ENCODE measurements around the gene TUBB1. TPM values are rescaled to one million over a fixed set of nuclear protein-coding genes. Genes with fewer than 3 reads are reported as not detected.

TUBB1 gene
- total and polyA plus RNA-seq, 4 donors = 0.64 to 6.8 (median 3.7) TPM

DNA sequence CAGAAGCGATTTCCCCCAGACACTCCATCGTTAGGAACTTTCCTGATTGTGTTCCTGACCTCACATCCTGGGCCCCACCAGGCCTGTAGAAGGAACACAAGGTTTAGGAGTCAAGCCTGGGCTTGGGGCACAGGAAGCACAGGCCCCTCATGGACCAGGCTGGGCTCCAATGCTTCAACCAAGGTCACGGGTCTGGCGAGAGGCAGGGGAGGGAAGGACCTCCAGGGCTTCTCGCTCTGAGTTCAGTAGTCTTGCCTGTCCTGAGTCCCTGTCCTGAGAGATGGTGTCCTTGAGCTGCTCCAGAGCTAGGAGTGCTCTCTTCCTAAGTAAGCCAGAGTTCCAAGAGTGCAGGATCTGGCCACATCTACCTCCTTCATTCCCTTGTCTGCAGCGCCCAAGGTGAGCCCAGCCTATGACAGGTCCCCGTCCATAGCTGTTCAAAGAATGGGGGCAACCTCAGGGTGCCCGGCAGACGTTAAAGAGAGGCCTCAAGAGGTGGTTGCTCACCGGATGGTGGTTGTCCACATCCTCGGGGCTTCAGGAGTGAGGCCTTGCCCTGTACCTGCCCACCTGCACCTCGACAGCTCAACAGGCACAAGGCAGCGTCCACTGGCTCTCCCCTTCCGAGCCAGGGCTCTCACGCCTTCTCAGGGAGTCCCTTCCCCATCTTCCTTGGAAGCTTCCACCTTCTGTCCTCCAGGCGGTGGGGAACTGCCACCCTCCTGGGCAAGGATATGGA is 1.6 kb upstream of the TUBB1 start:
- WGBS, 2 donors = 90 to 92% methylated on average over 16 of the region's 16 CpGs

DNA sequence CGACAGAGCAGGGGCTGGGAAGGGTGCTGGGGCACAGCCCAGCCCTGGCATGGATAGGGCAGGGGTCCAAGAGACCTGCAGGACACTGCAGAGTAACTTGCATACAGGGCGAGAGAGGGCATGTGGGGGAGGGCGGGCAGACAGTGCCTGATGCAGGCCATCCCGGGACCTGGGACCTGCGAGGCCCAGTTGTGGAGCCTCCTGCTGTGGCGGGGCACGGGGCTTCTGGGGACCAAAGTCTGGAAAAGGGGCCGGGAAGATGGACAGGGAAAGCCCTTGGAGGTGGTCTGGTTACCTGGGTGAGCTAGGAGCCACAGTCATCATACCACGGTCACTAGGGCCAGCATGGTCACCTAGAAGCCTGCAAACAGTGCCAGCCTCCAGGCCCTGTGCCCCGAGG is 412 bp upstream of the TUBB1 start:
- Histone ChIP-seq H3K9ac (ENCODE audit: insufficient read depth in 1 of 2, low read length in 2 of 2) (no peak overlapping the region), H3K27me3 (ENCODE audit: control insufficient read depth in 3 of 3, insufficient read depth in 3 of 3, low read length in 2 of 3) (no peaks in the 10 kb centered on the region), H3K36me3 (ENCODE audit: control insufficient read depth in 4 of 4, insufficient read depth in 4 of 4, low read length in 4 of 4) (peaks cover 0 to 11% (median 6%) of the 10 kb centered on the region in 4 donors), H3K27ac (ENCODE audit: low read depth in 1 of 2, low read length in 1 of 2) (no peak overlapping the region), H3K9me3 (ENCODE audit: control insufficient read depth in 4 of 4, insufficient read depth in 3 of 4, low read length in 3 of 4) (no peaks in the 10 kb centered on the region), H3K4me1 (ENCODE audit: control insufficient read depth in 5 of 5, insufficient read depth in 5 of 5, low read length in 5 of 5) (peaks cover 0 to 25% (median 0%) of the 10 kb centered on the region in 5 donors), H3K4me3 (no peak overlapping the region)
- ATAC-seq (ENCODE audit: insufficient read depth, low FRiP score) = no peak
- DNase-seq = no peak
- WGBS, 2 donors = 87 to 93% methylated on average over 10 of the region's 10 CpGs
- TF ChIP-seq, protein P1, sequence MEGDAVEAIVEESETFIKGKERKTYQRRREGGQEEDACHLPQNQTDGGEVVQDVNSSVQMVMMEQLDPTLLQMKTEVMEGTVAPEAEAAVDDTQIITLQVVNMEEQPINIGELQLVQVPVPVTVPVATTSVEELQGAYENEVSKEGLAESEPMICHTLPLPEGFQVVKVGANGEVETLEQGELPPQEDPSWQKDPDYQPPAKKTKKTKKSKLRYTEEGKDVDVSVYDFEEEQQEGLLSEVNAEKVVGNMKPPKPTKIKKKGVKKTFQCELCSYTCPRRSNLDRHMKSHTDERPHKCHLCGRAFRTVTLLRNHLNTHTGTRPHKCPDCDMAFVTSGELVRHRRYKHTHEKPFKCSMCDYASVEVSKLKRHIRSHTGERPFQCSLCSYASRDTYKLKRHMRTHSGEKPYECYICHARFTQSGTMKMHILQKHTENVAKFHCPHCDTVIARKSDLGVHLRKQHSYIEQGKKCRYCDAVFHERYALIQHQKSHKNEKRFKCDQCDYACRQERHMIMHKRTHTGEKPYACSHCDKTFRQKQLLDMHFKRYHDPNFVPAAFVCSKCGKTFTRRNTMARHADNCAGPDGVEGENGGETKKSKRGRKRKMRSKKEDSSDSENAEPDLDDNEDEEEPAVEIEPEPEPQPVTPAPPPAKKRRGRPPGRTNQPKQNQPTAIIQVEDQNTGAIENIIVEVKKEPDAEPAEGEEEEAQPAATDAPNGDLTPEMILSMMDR (IDR thresholded peaks at IDR 0.05; ENCODE audit: control extremely low read depth, extremely low read depth) = no peak

More for the DNA sequence above, 1.6 kb upstream of the TUBB1 start:
- H3K27me3 ChIP-seq (ENCODE audit: control insufficient read depth in 3 of 3, insufficient read depth in 3 of 3, low read length in 2 of 3) = no peaks in the 10 kb centered on the region
- TF ChIP-seq, protein P1 (IDR thresholded peaks at IDR 0.05; ENCODE audit: control extremely low read depth, extremely low read depth) = no peak
- peaks cover 0 to 2% (median under 1%) of the 10 kb centered on the region in 4 donors for H3K36me3 ChIP-seq (ENCODE audit: control insufficient read depth in 4 of 4, insufficient read depth in 4 of 4, low read length in 4 of 4)
- no peaks in the 10 kb centered on the region for H3K9me3 ChIP-seq (ENCODE audit: control insufficient read depth in 4 of 4, insufficient read depth in 3 of 4, low read length in 3 of 4)
- H3K4me3 ChIP-seq = no peak overlapping the region
- DNase-seq (no peak), ATAC-seq (ENCODE audit: insufficient read depth, low FRiP score) (no peak)
- no peak overlapping the region for H3K27ac ChIP-seq (ENCODE audit: low read depth in 1 of 2, low read length in 1 of 2)
- H3K4me1 ChIP-seq (ENCODE audit: control insufficient read depth in 5 of 5, insufficient read depth in 5 of 5, low read length in 5 of 5) = peaks cover 0 to 25% (median 0%) of the 10 kb centered on the region in 5 donors
- H3K9ac ChIP-seq (ENCODE audit: insufficient read depth in 1 of 2, low read length in 2 of 2) = no peak overlapping the region

DNA sequence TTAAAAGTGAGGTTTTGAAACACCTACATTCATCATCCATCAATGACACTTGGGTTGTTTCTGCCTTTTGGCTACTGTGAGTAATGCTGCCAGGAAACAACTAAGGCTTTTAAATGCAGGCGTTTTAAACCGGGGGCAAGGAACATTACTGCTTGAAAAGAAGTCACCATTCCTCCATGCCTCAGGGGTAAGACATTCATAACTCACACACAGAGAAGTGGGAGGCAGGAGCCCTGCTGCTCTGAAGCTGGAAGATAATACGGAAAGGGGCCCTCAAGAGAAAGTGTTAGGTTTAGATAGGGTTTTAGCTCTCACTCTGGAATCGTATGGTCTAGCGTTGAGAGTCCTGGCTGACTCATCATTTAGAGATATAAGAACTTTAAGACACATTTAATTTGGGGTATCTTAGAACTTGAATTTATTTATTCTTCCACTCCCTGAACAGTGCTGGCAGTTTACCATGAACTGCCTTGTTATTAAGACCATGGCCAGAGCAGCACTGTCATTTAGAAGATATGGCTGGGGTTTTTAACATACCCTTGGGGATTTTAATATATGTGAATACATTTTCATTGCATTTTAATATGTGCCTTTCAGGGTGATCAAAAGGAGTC is 1.8 kb downstream of the TUBB1 start:
- no peak for ATAC-seq (ENCODE audit: insufficient read depth, low FRiP score)
- TF ChIP-seq, protein P1 (IDR thresholded peaks at IDR 0.05; ENCODE audit: control extremely low read depth, extremely low read depth) = no peak
- no peak overlapping the region for H3K9ac ChIP-seq (ENCODE audit: insufficient read depth in 1 of 2, low read length in 2 of 2)
- H3K27me3 ChIP-seq (ENCODE audit: control insufficient read depth in 3 of 3, insufficient read depth in 3 of 3, low read length in 2 of 3) = no peaks in the 10 kb centered on the region
- peaks cover 0 to 6% (median 0%) of the 10 kb centered on the region in 5 donors for H3K4me1 ChIP-seq (ENCODE audit: control insufficient read depth in 5 of 5, insufficient read depth in 5 of 5, low read length in 5 of 5)
- no peak overlapping the region for H3K27ac ChIP-seq (ENCODE audit: low read depth in 1 of 2, low read length in 1 of 2)
- no peak overlapping the region for H3K4me3 ChIP-seq
- peaks cover 8 to 26% (median 12%) of the 10 kb centered on the region in 4 donors for H3K36me3 ChIP-seq (ENCODE audit: control insufficient read depth in 4 of 4, insufficient read depth in 4 of 4, low read length in 4 of 4)
- 73 to 79% methylated on average over 5 of the region's 5 CpGs for WGBS, 2 donors
- no peaks in the 10 kb centered on the region for H3K9me3 ChIP-seq (ENCODE audit: control insufficient read depth in 4 of 4, insufficient read depth in 3 of 4, low read length in 3 of 4)
- no peak for DNase-seq
